Brain microvascular endothelial cell (primary cell): ENCODE results near the gene MEIKIN.

Source experiments
- DNase-seq: peaks from one replicate; pipeline ENCODE4 v3.0.0-alpha.2; 2020
- H3K27ac ChIP-seq: fragments of 250-450 bp; sonication (Bioruptor Pico); 2 replicates; pipeline ENCODE4 v1.5.1; 2020; ENCODE audit warnings: mild to moderate bottlenecking, moderate library complexity
- H3K27me3 ChIP-seq: fragments of 250-450 bp; sonication (Bioruptor Pico); replicated peaks from 2 replicates; pipeline ENCODE4 v1.5.1; 2020; ENCODE audit warnings: mild to moderate bottlenecking
- H3K36me3 ChIP-seq: fragments of 250-450 bp; sonication (Bioruptor Pico); replicated peaks from 2 replicates; pipeline ENCODE4 v1.5.1; 2020; ENCODE audit warnings: mild to moderate bottlenecking
- H3K4me3 ChIP-seq: 2 replicates; pipeline ENCODE4 v1.5.1; 2011; ENCODE audit warnings: low read depth, mild to moderate bottlenecking, control low read depth, low read length, moderate library complexity
- in situ Hi-C: cut with HindIII; loops from 2 replicates; pipeline ENCODE4 v1.10.0; 2017; ENCODE audit warnings: low sequenced_read_pairs, low pct_ligation_motif_present
- TF ChIP-seq, protein P1 (sequence below): IDR thresholded peaks from 2 replicates; pipeline ENCODE4 v1.5.1; 2011; ENCODE audit warnings: low read depth, mild to moderate bottlenecking, moderate library complexity, low read length, control low read depth, inconsistent platforms; ENCODE audit errors: missing control alignments

The MEIKIN gene

GRCh38 chr5:131957721-131958441, 12.4 kb upstream of the MEIKIN start:
- TF ChIP-seq, protein P1, sequence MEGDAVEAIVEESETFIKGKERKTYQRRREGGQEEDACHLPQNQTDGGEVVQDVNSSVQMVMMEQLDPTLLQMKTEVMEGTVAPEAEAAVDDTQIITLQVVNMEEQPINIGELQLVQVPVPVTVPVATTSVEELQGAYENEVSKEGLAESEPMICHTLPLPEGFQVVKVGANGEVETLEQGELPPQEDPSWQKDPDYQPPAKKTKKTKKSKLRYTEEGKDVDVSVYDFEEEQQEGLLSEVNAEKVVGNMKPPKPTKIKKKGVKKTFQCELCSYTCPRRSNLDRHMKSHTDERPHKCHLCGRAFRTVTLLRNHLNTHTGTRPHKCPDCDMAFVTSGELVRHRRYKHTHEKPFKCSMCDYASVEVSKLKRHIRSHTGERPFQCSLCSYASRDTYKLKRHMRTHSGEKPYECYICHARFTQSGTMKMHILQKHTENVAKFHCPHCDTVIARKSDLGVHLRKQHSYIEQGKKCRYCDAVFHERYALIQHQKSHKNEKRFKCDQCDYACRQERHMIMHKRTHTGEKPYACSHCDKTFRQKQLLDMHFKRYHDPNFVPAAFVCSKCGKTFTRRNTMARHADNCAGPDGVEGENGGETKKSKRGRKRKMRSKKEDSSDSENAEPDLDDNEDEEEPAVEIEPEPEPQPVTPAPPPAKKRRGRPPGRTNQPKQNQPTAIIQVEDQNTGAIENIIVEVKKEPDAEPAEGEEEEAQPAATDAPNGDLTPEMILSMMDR: no peak
- no peak overlapping the region for H3K4me3 ChIP-seq
- no peak for DNase-seq
- no peak overlapping the region for H3K27ac ChIP-seq
- H3K27me3 ChIP-seq: no peaks in the 10 kb centered on the region
- H3K36me3 ChIP-seq: no peaks in the 10 kb centered on the region
- in situ Hi-C loops: no loop called here

DNA sequence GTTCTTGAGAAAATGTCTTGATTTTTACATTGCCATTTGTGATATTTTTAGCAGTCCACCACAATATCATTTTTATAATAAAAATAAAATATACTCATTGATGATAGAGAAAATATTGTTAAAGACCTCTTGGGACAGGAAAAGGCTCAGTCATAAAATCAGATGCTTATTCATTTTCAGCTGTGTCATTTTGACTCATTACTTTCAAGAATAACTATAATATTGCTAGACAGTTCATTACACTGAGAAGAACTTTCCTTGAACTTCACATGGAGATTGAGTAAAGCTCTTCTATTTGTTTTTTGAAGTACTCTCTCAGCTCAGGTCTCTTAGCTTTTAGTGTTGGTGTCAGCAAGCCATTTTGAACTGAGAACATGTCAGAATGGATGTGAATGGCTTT, 8.5 kb upstream of the MEIKIN start:
- H3K27ac ChIP-seq: no peak overlapping the region
- no peak overlapping the region for H3K4me3 ChIP-seq
- H3K27me3 ChIP-seq: no peaks in the 10 kb centered on the region
- no peak for DNase-seq
- TF ChIP-seq, protein P1: no peak
- H3K36me3 ChIP-seq: no peaks in the 10 kb centered on the region
- in situ Hi-C loops: no loop called here

GRCh38 chr5:131952301-131952857, 6.9 kb upstream of the MEIKIN start:
- in situ Hi-C loops: no loop called here
- no peak for DNase-seq

GRCh38 chr5:131950706-131951105, 5.2 kb upstream of the MEIKIN start:
- DNase-seq: no peak
- TF ChIP-seq, protein P1: no peak
- in situ Hi-C loops: no loop called here
- Histone ChIP-seq H3K27ac (no peak overlapping the region), H3K36me3 (no peaks in the 10 kb centered on the region), H3K4me3 (no peak overlapping the region), H3K27me3 (no peaks in the 10 kb centered on the region)

More at GRCh38 chr5:131952301-131952857, 6.9 kb upstream of the MEIKIN start:
- no peaks in the 10 kb centered on the region for H3K27me3 ChIP-seq
- H3K36me3 ChIP-seq: no peaks in the 10 kb centered on the region
- TF ChIP-seq, protein P1: no peak
- H3K27ac ChIP-seq: no peak overlapping the region
- no peak overlapping the region for H3K4me3 ChIP-seq

- in situ Hi-C loops: no loop called here
- no peaks in the 10 kb centered on the region for H3K36me3 ChIP-seq
These were observed 2.0 kb upstream of the MEIKIN start for GRCh38 chr5:131947445-131947844.

More at GRCh38 chr5:131947445-131947844, 2.0 kb upstream of the MEIKIN start:
- Histone ChIP-seq H3K4me3 (no peak overlapping the region), H3K27ac (no peak overlapping the region), H3K27me3 (no peaks in the 10 kb centered on the region)
- DNase-seq: no peak
- TF ChIP-seq, protein P1: no peak
